Activated T-cell treated with anti-CD3 and anti-CD28 coated beads for 48 hours (primary cell): ENCODE measurements around the gene SPINK1.
"Not testable (repeated sequence)": the region's sequence is repeated elsewhere in the genome, so short reads cannot be mapped to it uniquely, and the experiment has no call there.

ENCODE experiments used
- DNase-seq: peaks from one replicate; pipeline ENCODE4 v3.0.0-alpha.2; 2020; ENCODE audit warnings: low read depth

Gene SPINK1

GRCh38 chr5:147805030-147805454 is 26.4 kb downstream of the SPINK1 start:
- no peak for DNase-seq

- no peak for DNase-seq
Measured at GRCh38 chr5:147804334-147804733, 27.1 kb downstream of the SPINK1 start.

GRCh38 chr5:147803926-147804325 is 27.5 kb downstream of the SPINK1 start:
- DNase-seq, result no peak

- DNase-seq, result not testable (repeated sequence)
Measured at GRCh38 chr5:147803161-147803560, 28.3 kb downstream of the SPINK1 start.

- no peak for DNase-seq
Measured at GRCh38 chr5:147801461-147801860, 30.0 kb downstream of the SPINK1 start.

GRCh38 chr5:147800491-147800890 is 31.0 kb downstream of the SPINK1 start:
- no peak for DNase-seq

- DNase-seq, result no peak
Measured at GRCh38 chr5:147796556-147797308, 34.7 kb downstream of the SPINK1 start.

GRCh38 chr5:147791181-147791580 is 40.3 kb downstream of the SPINK1 start:
- DNase-seq, result no peak

- DNase-seq, result no peak
Measured at GRCh38 chr5:147789820-147790219, 41.7 kb downstream of the SPINK1 start.

- DNase-seq, result no peak
Measured at GRCh38 chr5:147788023-147788422, 43.4 kb downstream of the SPINK1 start.

- DNase-seq, result no peak
Measured at GRCh38 chr5:147786142-147786541, 45.3 kb downstream of the SPINK1 start.

GRCh38 chr5:147784146-147784987 is 47.1 kb downstream of the SPINK1 start:
- no peak for DNase-seq

GRCh38 chr5:147782110-147783028 is 49.1 kb downstream of the SPINK1 start, which contains the start of gene JAKMIP2:
TSS of gene JAKMIP2 (minus strand) at chr5:147782728. CDS start at chr5:147671806, 110,922 bp downstream.
- DNase-seq, result peak; percentile 75

- DNase-seq, result no peak
Measured at GRCh38 chr5:147780924-147781573, 50.4 kb downstream of the SPINK1 start.

GRCh38 chr5:147779694-147780093 is 51.8 kb downstream of the SPINK1 start:
- DNase-seq, result no peak

GRCh38 chr5:147776989-147777388 is 54.5 kb downstream of the SPINK1 start:
- no peak for DNase-seq
